Liver (tissue), 9 donors: Measurements from ENCODE around the gene ZBTB7A. TPM values are rescaled to one million over a fixed set of nuclear protein-coding genes. Genes with fewer than 3 reads are reported as not detected.

Experiments used
- DNase-seq: peaks from one replicate; pipeline ENCODE4 v3.0.0-alpha.2; 2017; ENCODE audit warnings: low spot score
- H3K27ac ChIP-seq, 2 donors: one replicate each; pipeline ENCODE4 v1.7.0; 2013; ENCODE audit warnings: inconsistent platforms in 2 of 2, low read length in 2 of 2, control low read depth in 1 of 2, low read depth in 1 of 2, mild to moderate bottlenecking in 1 of 2
- H3K27me3 ChIP-seq, 4 donors: one replicate each; pipeline versions ENCODE4 v1.6.1 to v1.7.0; 2013; ENCODE audit warnings: low read length in 3 of 4, inconsistent platforms in 1 of 4, mild to moderate bottlenecking in 1 of 4, moderate library complexity in 1 of 4; ENCODE audit not compliant: control insufficient read depth in 4 of 4, insufficient read depth in 4 of 4
- H3K36me3 ChIP-seq, 4 donors: one replicate each; pipeline versions ENCODE4 v1.6.1 to v1.7.0; 2013; ENCODE audit warnings: low read length in 3 of 4, mild to moderate bottlenecking in 3 of 4, low read depth in 1 of 4, moderate library complexity in 1 of 4; ENCODE audit not compliant: control insufficient read depth in 4 of 4, insufficient read depth in 3 of 4
- H3K4me1 ChIP-seq, 4 donors: one replicate each; pipeline versions ENCODE4 v1.6.1 to v1.7.0; 2013; ENCODE audit warnings: low read length in 3 of 4, mild to moderate bottlenecking in 3 of 4, moderate library complexity in 1 of 4; ENCODE audit not compliant: control insufficient read depth in 4 of 4, insufficient read depth in 4 of 4
- H3K4me3 ChIP-seq, 3 donors: one replicate each; pipeline versions ENCODE4 v1.6.1 to v1.7.0; 2013; ENCODE audit warnings: low read length in 3 of 3, control low read depth in 1 of 3, low read depth in 1 of 3, mild to moderate bottlenecking in 1 of 3
- H3K9ac ChIP-seq, 2 donors: one replicate each; pipeline ENCODE4 v1.7.0; 2013; ENCODE audit warnings: low read length in 2 of 2, mild to moderate bottlenecking in 2 of 2, moderate library complexity in 2 of 2, control low read depth in 1 of 2, low read depth in 1 of 2
- H3K9me3 ChIP-seq, 4 donors: one replicate each; pipeline versions ENCODE4 v1.6.1 to v1.7.0; 2013; ENCODE audit warnings: low read length in 3 of 4; ENCODE audit not compliant: control insufficient read depth in 4 of 4
- CTCF ChIP-seq: fragments of 150-350 bp; IDR thresholded peaks from 2 replicates; pipeline ENCODE4 v1.5.1; 2017; ENCODE audit warnings: improper control_type of control experiment, low read depth, low read length; ENCODE audit not compliant: missing input control
- EGR1 ChIP-seq, 2 donors: IDR thresholded peaks; 2 replicates each; pipeline ENCODE4 v1.6.1; 2016 to 2018; ENCODE audit warnings: antibody characterized with exemption in 2 of 2, low read depth in 2 of 2
- FOXA1 ChIP-seq: IDR thresholded peaks from 2 replicates; pipeline ENCODE4 v1.6.1; 2016; ENCODE audit warnings: antibody characterized with exemption
- FOXA2 ChIP-seq: IDR thresholded peaks from 2 replicates; pipeline ENCODE4 v1.6.1; 2016; ENCODE audit warnings: antibody characterized with exemption
- GABPA ChIP-seq, 2 donors: IDR thresholded peaks in 1 of 2; conservative IDR thresholded peaks in 1 of 2; 2 replicates each; pipeline ENCODE4 v1.6.1; 2016; ENCODE audit warnings: antibody characterized with exemption in 2 of 2, mild to moderate bottlenecking in 1 of 2, moderate library complexity in 1 of 2
- HNF4A ChIP-seq, 2 donors: conservative IDR thresholded peaks; 2 replicates each; pipeline ENCODE4 v1.6.1; 2016; ENCODE audit warnings: antibody characterized with exemption in 2 of 2, mild to moderate bottlenecking in 2 of 2
- HNF4G ChIP-seq: IDR thresholded peaks from 2 replicates; pipeline ENCODE4 v1.6.1; 2016; ENCODE audit warnings: antibody characterized with exemption
- JUND ChIP-seq, 2 donors: IDR thresholded peaks; 2 replicates each; pipeline ENCODE4 v1.6.1; 2016; ENCODE audit warnings: antibody characterized with exemption in 2 of 2
- MAX ChIP-seq: IDR thresholded peaks from 2 replicates; pipeline ENCODE4 v1.6.1; 2016; ENCODE audit warnings: antibody characterized with exemption
- NR2F2 ChIP-seq: IDR thresholded peaks from 2 replicates; pipeline ENCODE4 v1.6.1; 2016; ENCODE audit warnings: antibody characterized with exemption
- RAD21 ChIP-seq, 2 donors: IDR thresholded peaks; 2 replicates each; pipeline ENCODE4 v1.6.1; 2016; ENCODE audit warnings: antibody characterized with exemption in 2 of 2, mild to moderate bottlenecking in 2 of 2
- RXRA ChIP-seq, 2 donors: IDR thresholded peaks; 2 replicates each; pipeline ENCODE4 v1.6.1; 2017 to 2018; ENCODE audit warnings: antibody characterized with exemption in 2 of 2, mild to moderate bottlenecking in 1 of 2
- SP1 ChIP-seq: IDR thresholded peaks from 2 replicates; pipeline ENCODE4 v1.6.1; 2018; ENCODE audit warnings: antibody characterized with exemption, mild to moderate bottlenecking
- TAF1 ChIP-seq: conservative IDR thresholded peaks from 2 replicates; pipeline ENCODE4 v1.6.1; 2016; ENCODE audit warnings: antibody characterized with exemption, mild to moderate bottlenecking
- YY1 ChIP-seq: IDR thresholded peaks from 2 replicates; pipeline ENCODE4 v1.6.1; 2016; ENCODE audit warnings: antibody characterized with exemption, mild to moderate bottlenecking
- WGBS: extraction: QIAGEN DNeasy Blood & Tissue Kit; methylation state at CpG from one replicate; pipeline ENCODE4 v1.1.7; 2013; 5-methylcytosine and 5-hydroxymethylcytosine counted together
- polyA plus RNA-seq, 2 donors: library from polyadenylated mRNA; stranded (reverse) in 1 of 2; unstranded in 1 of 2; fragments of 200-250 nt in 1 of 2; fragments of >200 nt in 1 of 2; fragmentation: Nextera tagmentation in 1 of 2; extraction: Ambion mirVana in 1 of 2; gene quantifications; one replicate each; pipeline versions ENCODE4 v1.2.1 to v1.2.3, GENCODE V29; 2013 to 2015
- total RNA-seq, 2 donors: library from RNA; depleted of rRNA; stranded (reverse); fragments of >200 nt; gene quantifications; one replicate each; pipeline ENCODE4 v1.2.3, GENCODE V29; 2014
- TF ChIP-seq, protein P1 (sequence below): IDR thresholded peaks from 2 replicates; pipeline ENCODE4 v1.6.1; 2016; ENCODE audit warnings: antibody characterized with exemption
- TF ChIP-seq, protein P2 (sequence below): IDR thresholded peaks from 2 replicates; pipeline ENCODE4 v1.6.1; 2016; ENCODE audit warnings: antibody characterized with exemption
- TF ChIP-seq, protein P3 (sequence below): IDR thresholded peaks from 2 replicates; pipeline ENCODE4 v1.6.1; 2016; ENCODE audit warnings: antibody characterized with exemption, mild to moderate bottlenecking
- donor health status: healthy.
- donor health status: healthy.
- donor health status: healthy.
- donor health status: healthy.
- donor health status: healthy.

ZBTB7A gene
- total and polyA plus RNA-seq, 4 donors = 2.9 to 28.9 (median 17.6) TPM

- no peaks in the 10 kb centered on the region for H3K27me3 ChIP-seq
- TF ChIP-seq, protein P1, sequence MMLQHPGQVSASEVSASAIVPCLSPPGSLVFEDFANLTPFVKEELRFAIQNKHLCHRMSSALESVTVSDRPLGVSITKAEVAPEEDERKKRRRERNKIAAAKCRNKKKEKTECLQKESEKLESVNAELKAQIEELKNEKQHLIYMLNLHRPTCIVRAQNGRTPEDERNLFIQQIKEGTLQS = no peak
- TF ChIP-seq JUND (IDR thresholded peaks at IDR 0.05) (no peak), MAX (no peak), HNF4G (no peak), RXRA (IDR thresholded peaks at IDR 0.05) (no peak), FOXA2 (no peak), NR2F2 (no peak), FOXA1 (no peak), HNF4A (conservative IDR thresholded peaks at IDR 0.05) (no peak), RAD21 (IDR thresholded peaks at IDR 0.05) (no peak), SP1 (no peak), YY1 (no peak), TAF1 (no peak), EGR1 (IDR thresholded peaks at IDR 0.05; ENCODE audit: low read depth in 2 of 2) (no peak), GABPA (IDR thresholded peaks at IDR 0.05 in 1 of 2, conservative IDR thresholded peaks at IDR 0.05 in 1 of 2) (no peak), CTCF (no peak)
- TF ChIP-seq, protein P2, sequence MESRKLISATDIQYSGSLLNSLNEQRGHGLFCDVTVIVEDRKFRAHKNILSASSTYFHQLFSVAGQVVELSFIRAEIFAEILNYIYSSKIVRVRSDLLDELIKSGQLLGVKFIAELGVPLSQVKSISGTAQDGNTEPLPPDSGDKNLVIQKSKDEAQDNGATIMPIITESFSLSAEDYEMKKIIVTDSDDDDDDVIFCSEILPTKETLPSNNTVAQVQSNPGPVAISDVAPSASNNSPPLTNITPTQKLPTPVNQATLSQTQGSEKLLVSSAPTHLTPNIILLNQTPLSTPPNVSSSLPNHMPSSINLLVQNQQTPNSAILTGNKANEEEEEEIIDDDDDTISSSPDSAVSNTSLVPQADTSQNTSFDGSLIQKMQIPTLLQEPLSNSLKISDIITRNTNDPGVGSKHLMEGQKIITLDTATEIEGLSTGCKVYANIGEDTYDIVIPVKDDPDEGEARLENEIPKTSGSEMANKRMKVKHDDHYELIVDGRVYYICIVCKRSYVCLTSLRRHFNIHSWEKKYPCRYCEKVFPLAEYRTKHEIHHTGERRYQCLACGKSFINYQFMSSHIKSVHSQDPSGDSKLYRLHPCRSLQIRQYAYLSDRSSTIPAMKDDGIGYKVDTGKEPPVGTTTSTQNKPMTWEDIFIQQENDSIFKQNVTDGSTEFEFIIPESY = no peak
- TF ChIP-seq, protein P3, sequence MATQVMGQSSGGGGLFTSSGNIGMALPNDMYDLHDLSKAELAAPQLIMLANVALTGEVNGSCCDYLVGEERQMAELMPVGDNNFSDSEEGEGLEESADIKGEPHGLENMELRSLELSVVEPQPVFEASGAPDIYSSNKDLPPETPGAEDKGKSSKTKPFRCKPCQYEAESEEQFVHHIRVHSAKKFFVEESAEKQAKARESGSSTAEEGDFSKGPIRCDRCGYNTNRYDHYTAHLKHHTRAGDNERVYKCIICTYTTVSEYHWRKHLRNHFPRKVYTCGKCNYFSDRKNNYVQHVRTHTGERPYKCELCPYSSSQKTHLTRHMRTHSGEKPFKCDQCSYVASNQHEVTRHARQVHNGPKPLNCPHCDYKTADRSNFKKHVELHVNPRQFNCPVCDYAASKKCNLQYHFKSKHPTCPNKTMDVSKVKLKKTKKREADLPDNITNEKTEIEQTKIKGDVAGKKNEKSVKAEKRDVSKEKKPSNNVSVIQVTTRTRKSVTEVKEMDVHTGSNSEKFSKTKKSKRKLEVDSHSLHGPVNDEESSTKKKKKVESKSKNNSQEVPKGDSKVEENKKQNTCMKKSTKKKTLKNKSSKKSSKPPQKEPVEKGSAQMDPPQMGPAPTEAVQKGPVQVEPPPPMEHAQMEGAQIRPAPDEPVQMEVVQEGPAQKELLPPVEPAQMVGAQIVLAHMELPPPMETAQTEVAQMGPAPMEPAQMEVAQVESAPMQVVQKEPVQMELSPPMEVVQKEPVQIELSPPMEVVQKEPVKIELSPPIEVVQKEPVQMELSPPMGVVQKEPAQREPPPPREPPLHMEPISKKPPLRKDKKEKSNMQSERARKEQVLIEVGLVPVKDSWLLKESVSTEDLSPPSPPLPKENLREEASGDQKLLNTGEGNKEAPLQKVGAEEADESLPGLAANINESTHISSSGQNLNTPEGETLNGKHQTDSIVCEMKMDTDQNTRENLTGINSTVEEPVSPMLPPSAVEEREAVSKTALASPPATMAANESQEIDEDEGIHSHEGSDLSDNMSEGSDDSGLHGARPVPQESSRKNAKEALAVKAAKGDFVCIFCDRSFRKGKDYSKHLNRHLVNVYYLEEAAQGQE = no peak
- 95% methylated on average over 54 of the region's 54 CpGs for WGBS
- H3K9me3 ChIP-seq = no peaks in the 10 kb centered on the region
- peaks cover 5 to 40% (median 21%) of the 10 kb centered on the region in 4 donors for H3K36me3 ChIP-seq
- H3K4me1 ChIP-seq = peaks cover 0 to under 1% (median 0%) of the 10 kb centered on the region in 4 donors
- no peak for DNase-seq
- H3K27ac ChIP-seq = no peak overlapping the region
- H3K4me3 ChIP-seq = no peak overlapping the region
- H3K9ac ChIP-seq = no peak overlapping the region
Observed at GRCh38 chr19:4037301-4037949, 29.3 kb downstream of the ZBTB7A start.
